Esophagus squamous epithelium (tissue), 4 donors: ENCODE data around the gene CTNNAL1.

Experiments
- CTCF ChIP-seq, 6 experiments: fragments of 450-650 bp in 4 of 6; fragments of 200-600 bp in 2 of 6; sonication (generic) in 2 of 6; IDR thresholded peaks; one replicate each; pipeline ENCODE4 v1.5.1; 2016 to 2019; ENCODE audit warnings: antibody characterized with exemption in 6 of 6, mild to moderate bottlenecking in 4 of 6, moderate library complexity in 4 of 6
- POLR2A ChIP-seq, 4 donors: fragments of 450-650 bp; IDR thresholded peaks; one replicate each; pipeline ENCODE4 v1.6.1; 2017; ENCODE audit warnings: antibody characterized with exemption in 4 of 4, mild to moderate bottlenecking in 4 of 4, moderate library complexity in 3 of 4

- TF ChIP-seq CTCF (IDR thresholded peaks at IDR 0.05) = no peak
- peak in 2 of 4 donors; percentile 83 to 87 for TF ChIP-seq POLR2A (IDR thresholded peaks at IDR 0.05)
Observed at GRCh38 chr9:109012876-109013678, at the start of gene CTNNAL1.
